ENCODE results near the gene SHB. TPM values are rescaled to one million over a fixed set of nuclear protein-coding genes. Genes with fewer than 3 reads are reported as not detected.

SHB gene
- total and polyA plus RNA-seq, 2 donors (not counting 3 experiments of a cell fraction or from before 2014, with no cell fraction given): 13.4 to 24.9 TPM

- CTCF ChIA-PET: interaction anchor here (0.6 to 7.3 kb wide), 71 partner anchors 9 to 520 kb away, joined by 3 to 130 read pairs (median 6); partner anchors contain the start of gene SHB
- H3K27ac ChIP-seq (ENCODE audit: insufficient read depth, low read depth, low read length): no peak overlapping the region
Measured at GRCh38 chr9:37913480-37914153, 155.4 kb downstream of the SHB start.

More at GRCh38 chr9:37913480-37914153, 155.4 kb downstream of the SHB start:
- H3K9me3 ChIP-seq (replicated peaks; ENCODE audit: control insufficient read depth, insufficient read depth, low read length): no peaks in the 10 kb centered on the region
- H3K9ac ChIP-seq (replicated peaks; ENCODE audit: extremely low read depth, insufficient read depth, low read length): no peak overlapping the region
- intact Hi-C loops (cut with micrococcal nuclease) (loop anchor here (1.0 kb wide), 4 partner anchors 156 to 520 kb away; partner anchors contain the start of gene SHB), dilution Hi-C loops (cut with MboI; ENCODE audit: extremely low pct_ligation_motif_present, low sequenced_read_pairs) (no loop called here)
- H3K79me2 ChIP-seq (ENCODE audit: control insufficient read depth, insufficient read depth, low read length): no peaks in the 10 kb centered on the region
- TF ChIP-seq FOS (IDR thresholded peaks at IDR 0.05; ENCODE audit: borderline replicate concordance, insufficient read depth, low read length) (no peak), CTCF (IDR thresholded peaks at IDR 0.05; ENCODE audit: extremely low read depth in 1 of 2, insufficient read depth in 1 of 2, low read depth in 1 of 2, low read length in 2 of 2) (peak; percentile 89 to 92)
- peaks cover 0 to 2% of the 10 kb centered on the region in 2 experiments for H3K36me3 ChIP-seq (ENCODE audit: control insufficient read depth in 2 of 2, extremely low read depth in 1 of 2, insufficient read depth in 2 of 2, low read length in 2 of 2)
- no peaks in the 10 kb centered on the region for H3K9me1 ChIP-seq (replicated peaks; ENCODE audit: control insufficient read depth, extremely low read depth, insufficient read depth, low read length)
- no peaks in the 10 kb centered on the region for H3K27me3 ChIP-seq (ENCODE audit: control insufficient read depth in 2 of 2, insufficient read depth in 2 of 2, low read length in 2 of 2)
- H4K20me1 ChIP-seq (replicated peaks; ENCODE audit: control insufficient read depth, extremely low read depth, insufficient read depth, low read length): no peaks in the 10 kb centered on the region
- no peak overlapping the region for H3K4me3 ChIP-seq (replicated peaks in 1 of 3; ENCODE audit: insufficient read depth in 1 of 3, low read depth in 1 of 3, low read length in 3 of 3)
- POLR2A ChIA-PET: interaction anchor here (0.6 to 1.0 kb wide), 2 partner anchors 154 to 334 kb away, joined by 4 read pairs; no protein-coding TSS in a partner anchor
- peaks cover 17% of the 10 kb centered on the region for H3K4me1 ChIP-seq (ENCODE audit: control insufficient read depth, extremely low read depth, insufficient read depth, low read length)
- H3K4me2 ChIP-seq (ENCODE audit: insufficient read depth, low read length): no peak overlapping the region
- H2AFZ ChIP-seq (ENCODE audit: low read depth, low read length): no peak overlapping the region
- no TSS peak for BruUV-seq (replicated peaks)
- FAIRE-seq (peak; percentile 91), DNase-seq (ENCODE audit: low read depth, low spot score) (peak; percentile 84)

Data from endothelial cell of umbilical vein (primary cell).